OCI-LY7 (cell line): ENCODE measurements around the gene GALR1.

Experiments used
- EZH2phosphoT487 ChIP-seq: fragments of 200-600 bp; sonication (generic); IDR thresholded peaks from 2 replicates; pipeline ENCODE4 v1.6.1; 2018; ENCODE audit warnings: low read depth, borderline replicate concordance, mild to moderate bottlenecking, mixed run types, antibody characterized with exemption, low read length, moderate library complexity, mixed read lengths
- TF ChIP-seq, protein P1 (sequence below): fragments of 200-600 bp; sonication (generic); conservative IDR thresholded peaks from 2 replicates; pipeline ENCODE4 v1.5.1; 2014; ENCODE audit warnings: mild to moderate bottlenecking, antibody characterized with exemption, low read length, moderate library complexity, mixed read lengths

DNA sequence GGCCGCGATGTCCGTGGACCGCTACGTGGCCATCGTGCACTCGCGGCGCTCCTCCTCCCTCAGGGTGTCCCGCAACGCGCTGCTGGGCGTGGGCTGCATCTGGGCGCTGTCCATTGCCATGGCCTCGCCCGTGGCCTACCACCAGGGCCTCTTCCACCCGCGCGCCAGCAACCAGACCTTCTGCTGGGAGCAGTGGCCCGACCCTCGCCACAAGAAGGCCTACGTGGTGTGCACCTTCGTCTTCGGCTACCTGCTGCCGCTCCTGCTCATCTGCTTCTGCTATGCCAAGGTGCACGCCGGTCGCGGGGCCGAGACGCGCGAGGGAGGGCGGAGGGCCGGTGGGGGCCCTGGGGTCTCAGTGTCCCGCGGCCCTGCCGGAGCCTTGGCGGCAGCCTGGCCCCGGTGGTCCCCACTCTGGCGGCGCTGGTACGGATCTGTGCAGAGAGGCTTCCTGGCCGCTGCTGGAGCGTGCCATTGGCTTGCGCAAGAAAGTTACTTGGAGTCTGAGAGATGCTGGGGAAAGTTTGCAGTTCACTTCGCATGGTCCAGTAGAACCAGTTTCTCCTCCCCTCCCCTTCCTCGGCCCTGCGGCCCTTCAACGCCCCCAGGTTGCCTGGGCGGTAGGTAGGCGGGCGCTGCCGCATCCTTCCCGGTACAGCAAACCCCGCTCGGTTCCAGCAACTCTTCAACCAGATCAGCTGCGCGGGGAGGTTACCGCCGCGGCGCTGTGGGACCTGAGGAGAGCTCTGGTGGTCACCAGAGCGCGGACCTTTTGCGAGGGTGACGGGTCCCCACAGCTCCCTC lies 1.5 kb downstream of the GALR1 start:
- TF ChIP-seq, protein P1, sequence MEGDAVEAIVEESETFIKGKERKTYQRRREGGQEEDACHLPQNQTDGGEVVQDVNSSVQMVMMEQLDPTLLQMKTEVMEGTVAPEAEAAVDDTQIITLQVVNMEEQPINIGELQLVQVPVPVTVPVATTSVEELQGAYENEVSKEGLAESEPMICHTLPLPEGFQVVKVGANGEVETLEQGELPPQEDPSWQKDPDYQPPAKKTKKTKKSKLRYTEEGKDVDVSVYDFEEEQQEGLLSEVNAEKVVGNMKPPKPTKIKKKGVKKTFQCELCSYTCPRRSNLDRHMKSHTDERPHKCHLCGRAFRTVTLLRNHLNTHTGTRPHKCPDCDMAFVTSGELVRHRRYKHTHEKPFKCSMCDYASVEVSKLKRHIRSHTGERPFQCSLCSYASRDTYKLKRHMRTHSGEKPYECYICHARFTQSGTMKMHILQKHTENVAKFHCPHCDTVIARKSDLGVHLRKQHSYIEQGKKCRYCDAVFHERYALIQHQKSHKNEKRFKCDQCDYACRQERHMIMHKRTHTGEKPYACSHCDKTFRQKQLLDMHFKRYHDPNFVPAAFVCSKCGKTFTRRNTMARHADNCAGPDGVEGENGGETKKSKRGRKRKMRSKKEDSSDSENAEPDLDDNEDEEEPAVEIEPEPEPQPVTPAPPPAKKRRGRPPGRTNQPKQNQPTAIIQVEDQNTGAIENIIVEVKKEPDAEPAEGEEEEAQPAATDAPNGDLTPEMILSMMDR, result no peak
- TF ChIP-seq EZH2phosphoT487, result no peak
